ENCODE results near the gene VPS37C.

DNA sequence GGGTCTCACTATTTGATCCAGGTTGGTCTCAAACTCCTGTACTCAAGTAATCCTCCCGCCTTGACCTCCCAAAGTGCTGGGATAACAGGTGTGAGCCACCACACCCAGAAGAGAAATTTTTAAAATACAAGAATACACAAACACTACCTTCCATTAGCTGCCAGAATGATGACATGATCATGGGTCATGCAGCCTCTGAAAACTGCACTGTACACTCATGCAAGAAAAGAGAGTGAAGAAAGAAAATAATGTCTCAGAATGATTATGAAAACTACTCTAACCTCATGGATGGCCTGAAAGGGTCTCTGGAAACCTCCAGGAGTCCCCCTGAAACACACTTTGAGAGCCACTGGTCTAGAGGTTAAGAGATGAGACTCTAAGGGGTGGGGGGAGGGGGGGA lies 18.8 kb downstream of the VPS37C start:
- TF ChIP-seq, protein P1, sequence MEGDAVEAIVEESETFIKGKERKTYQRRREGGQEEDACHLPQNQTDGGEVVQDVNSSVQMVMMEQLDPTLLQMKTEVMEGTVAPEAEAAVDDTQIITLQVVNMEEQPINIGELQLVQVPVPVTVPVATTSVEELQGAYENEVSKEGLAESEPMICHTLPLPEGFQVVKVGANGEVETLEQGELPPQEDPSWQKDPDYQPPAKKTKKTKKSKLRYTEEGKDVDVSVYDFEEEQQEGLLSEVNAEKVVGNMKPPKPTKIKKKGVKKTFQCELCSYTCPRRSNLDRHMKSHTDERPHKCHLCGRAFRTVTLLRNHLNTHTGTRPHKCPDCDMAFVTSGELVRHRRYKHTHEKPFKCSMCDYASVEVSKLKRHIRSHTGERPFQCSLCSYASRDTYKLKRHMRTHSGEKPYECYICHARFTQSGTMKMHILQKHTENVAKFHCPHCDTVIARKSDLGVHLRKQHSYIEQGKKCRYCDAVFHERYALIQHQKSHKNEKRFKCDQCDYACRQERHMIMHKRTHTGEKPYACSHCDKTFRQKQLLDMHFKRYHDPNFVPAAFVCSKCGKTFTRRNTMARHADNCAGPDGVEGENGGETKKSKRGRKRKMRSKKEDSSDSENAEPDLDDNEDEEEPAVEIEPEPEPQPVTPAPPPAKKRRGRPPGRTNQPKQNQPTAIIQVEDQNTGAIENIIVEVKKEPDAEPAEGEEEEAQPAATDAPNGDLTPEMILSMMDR (IDR thresholded peaks at IDR 0.05) = no peak
- TF ChIP-seq EP300 (IDR thresholded peaks at IDR 0.05) = no peak
- no peak for TF ChIP-seq POLR2A (IDR thresholded peaks at IDR 0.05)
- no peak for TF ChIP-seq POLR2AphosphoS5 (IDR thresholded peaks at IDR 0.05)
